ENCODE data around the gene C1QTNF8. TPM values are rescaled to one million over a fixed set of nuclear protein-coding genes. Genes with fewer than 3 reads are reported as not detected.

C1QTNF8 gene
- total RNA-seq, 1 experiment from 2014 or later, result 0.27 TPM

- no peak for TF ChIP-seq ZFX (IDR thresholded peaks at IDR 0.05)
- TF ChIP-seq EGR1 (IDR thresholded peaks at IDR 0.05; ENCODE audit: low read depth), result no peak
- no peak for TF ChIP-seq ZBTB33 (IDR thresholded peaks at IDR 0.05; ENCODE audit: extremely low read depth, insufficient replicate concordance, low read length)
- no peak for TF ChIP-seq FOSL1 (IDR thresholded peaks at IDR 0.05; ENCODE audit: low read depth)
- no peak for TF ChIP-seq EZH2 (IDR thresholded peaks at IDR 0.05)
- TF ChIP-seq RAD21 (IDR thresholded peaks at IDR 0.05; ENCODE audit: low read depth), result no peak
- no peak for TF ChIP-seq CTCF (IDR thresholded peaks at IDR 0.05 in 2 of 3, conservative IDR thresholded peaks at IDR 0.05 in 1 of 3; ENCODE audit: borderline replicate concordance in 1 of 3, insufficient read depth in 1 of 3, low read depth in 2 of 3, low read length in 2 of 3)
- no peak for TF ChIP-seq JUND (IDR thresholded peaks at IDR 0.05)
- TF ChIP-seq POLR2A (IDR thresholded peaks at IDR 0.05; ENCODE audit: borderline replicate concordance, extremely low read depth, insufficient read depth, insufficient read length), result no peak
- TF ChIP-seq MAX (IDR thresholded peaks at IDR 0.05), result no peak
- no peak for TF ChIP-seq YY1 (IDR thresholded peaks at IDR 0.05; ENCODE audit: extremely low read depth, insufficient replicate concordance, low read depth, low read length)
- TF ChIP-seq ELF1 (IDR thresholded peaks at IDR 0.05; ENCODE audit: borderline replicate concordance, low read depth), result no peak
- no peak for TF ChIP-seq EZH2phosphoT487 (IDR thresholded peaks at IDR 0.05; ENCODE audit: borderline replicate concordance)
- TF ChIP-seq SP1 (IDR thresholded peaks at IDR 0.05; ENCODE audit: low read depth), result no peak
- TF ChIP-seq SRF (IDR thresholded peaks at IDR 0.05; ENCODE audit: low read depth), result no peak
- Histone ChIP-seq H3K9me2 (ENCODE audit: insufficient read depth) (no peaks in the 10 kb centered on the region), H3K27me3 (ENCODE audit: insufficient read depth, low read length) (no peaks in the 10 kb centered on the region), H3K9ac (ENCODE audit: low read length) (no peak overlapping the region; the same call in 1 of the 2 replicates), H4K20me1 (ENCODE audit: insufficient read depth) (no peaks in the 10 kb centered on the region), H3K27ac (ENCODE audit: low read depth, low read length) (no peak overlapping the region; the same call in 1 of the 2 replicates), H3K9me3 (ENCODE audit: control insufficient read depth in 1 of 2, insufficient read depth in 1 of 2, low read depth in 1 of 2, low read length in 2 of 2) (no peaks in the 10 kb centered on the region), H3K4me2 (ENCODE audit: low read length) (0 out of 2 replicates have a peak overlapping the region, but pooled peaks have one; percentile 19), H3K4me1 (ENCODE audit: control insufficient read depth in 1 of 2, insufficient read depth in 2 of 2, low read length in 2 of 2) (peaks cover 9 to 43% of the 10 kb centered on the region in 2 experiments; a peak in 3 of 4 replicates), H3K4me3 (replicated peaks in 1 of 2; ENCODE audit: low read depth in 1 of 2, low read length in 2 of 2) (no peak overlapping the region), H3K36me3 (ENCODE audit: control insufficient read depth in 1 of 2, insufficient read depth in 2 of 2, low read length in 2 of 2) (no peaks in the 10 kb centered on the region), H2AFZ (ENCODE audit: low read depth, low read length, poor library complexity, severe bottlenecking) (no peak overlapping the region), H3K79me2 (ENCODE audit: insufficient read depth, low read length) (no peaks in the 10 kb centered on the region)
- intact Hi-C loops (cut with micrococcal nuclease), result no loop called here
- peak; percentile 22; the same call in 1 of the 2 replicates for ATAC-seq
- ChIA-PET POLR2A (no interaction called here), CTCF (no interaction called here), RAD21 (ENCODE audit: low non-redundant PET in 1 of 2, low total read pairs in 2 of 2, uncharacterized antibody in 2 of 2, unreplicated experiment in 2 of 2) (interaction anchor here (1.2 to 1.9 kb wide), 2 partner anchors 43 kb away, joined by 4 to 5 read pairs; no protein-coding TSS in a partner anchor)
- BruUV-seq (replicated peaks), result no TSS peak
- no peak for DNase-seq (ENCODE audit: low read depth, low spot score)
These were observed 4.2 kb upstream of the C1QTNF8 start for GRCh38 chr16:1100084-1100800.
